ENCODE measurements around the gene AHRR. TPM values are rescaled to one million over a fixed set of nuclear protein-coding genes. Genes with fewer than 3 reads are reported as not detected.

AHRR gene
- total and polyA plus RNA-seq, 8 donors: 0.63 to 47.8 (median 1.1) TPM; not detected in 1

GRCh38 chr5:437281-437771 is 115.8 kb downstream of the AHRR start:
- TF ChIP-seq CTCF (IDR thresholded peaks at IDR 0.05): no peak
- TF ChIP-seq EP300 (IDR thresholded peaks at IDR 0.05): no peak
- TF ChIP-seq POLR2AphosphoS5 (IDR thresholded peaks at IDR 0.05): no peak
- no peak for TF ChIP-seq POLR2A (IDR thresholded peaks at IDR 0.05)
- Histone ChIP-seq H3K4me3 (no peak overlapping the region), H3K9me3 (no peaks in the 10 kb centered on the region), H3K27me3 (peaks cover 0 to 55% (median 0%) of the 10 kb centered on the region in 3 donors), H3K36me3 (no peaks in the 10 kb centered on the region), H3K27ac (no peak overlapping the region), H3K4me1 (peaks cover 5 to 8% (median 6%) of the 10 kb centered on the region in 4 donors)
- DNase-seq: no peak
- intact Hi-C loops (cut with DNase I; ENCODE audit: low total_unique reads): no loop called here
- 71 to 82% (median 74%) methylated on average over 11 to 18 of the region's 18 CpGs for WGBS, 5 donors

GRCh38 chr5:438481-438981 is 117.0 kb downstream of the AHRR start:
- Histone ChIP-seq H3K4me1 (peaks cover 8 to 13% (median 11%) of the 10 kb centered on the region in 4 donors), H3K27me3 (peaks cover 0 to 43% (median 0%) of the 10 kb centered on the region in 3 donors), H3K27ac (no peak overlapping the region), H3K4me3 (no peak overlapping the region), H3K36me3 (no peaks in the 10 kb centered on the region), H3K9me3 (no peaks in the 10 kb centered on the region)
- 67 to 78% (median 74%) methylated on average over 14 of the region's 14 CpGs for WGBS, 5 donors
- DNase-seq: no peak
- intact Hi-C loops (cut with DNase I; ENCODE audit: low total_unique reads): no loop called here
- TF ChIP-seq CTCF (IDR thresholded peaks at IDR 0.05): no peak
- no peak for TF ChIP-seq EP300 (IDR thresholded peaks at IDR 0.05)
- no peak for TF ChIP-seq POLR2AphosphoS5 (IDR thresholded peaks at IDR 0.05)
- TF ChIP-seq POLR2A (IDR thresholded peaks at IDR 0.05): no peak

- Histone ChIP-seq H3K4me1 (peaks cover 15 to 19% (median 18%) of the 10 kb centered on the region in 4 donors), H3K27ac (no peak overlapping the region), H3K36me3 (no peaks in the 10 kb centered on the region), H3K4me3 (no peak overlapping the region), H3K27me3 (peaks cover 0 to 36% (median 0%) of the 10 kb centered on the region in 3 donors), H3K9me3 (no peaks in the 10 kb centered on the region)
- no peak for DNase-seq
- intact Hi-C loops (cut with DNase I; ENCODE audit: low total_unique reads): no loop called here
- TF ChIP-seq EP300 (IDR thresholded peaks at IDR 0.05): no peak
- TF ChIP-seq POLR2AphosphoS5 (IDR thresholded peaks at IDR 0.05): no peak
- no peak for TF ChIP-seq CTCF (IDR thresholded peaks at IDR 0.05)
- no peak for TF ChIP-seq POLR2A (IDR thresholded peaks at IDR 0.05)
- 76 to 84% (median 80%) methylated on average over 8 of the region's 8 CpGs for WGBS, 5 donors
Observed at GRCh38 chr5:439181-439580, 117.7 kb downstream of the AHRR start.

GRCh38 chr5:439636-440035 is 118.1 kb downstream of the AHRR start:
- 76 to 79% (median 76%) methylated on average over 13 to 14 of the region's 14 CpGs for WGBS, 5 donors
- Histone ChIP-seq H3K4me1 (peaks cover 18 to 24% (median 22%) of the 10 kb centered on the region in 4 donors), H3K27ac (no peak overlapping the region), H3K4me3 (no peak overlapping the region), H3K36me3 (no peaks in the 10 kb centered on the region), H3K27me3 (peaks cover 0 to 32% (median 0%) of the 10 kb centered on the region in 3 donors), H3K9me3 (no peaks in the 10 kb centered on the region)
- intact Hi-C loops (cut with DNase I; ENCODE audit: low total_unique reads): no loop called here
- DNase-seq: no peak
- no peak for TF ChIP-seq CTCF (IDR thresholded peaks at IDR 0.05)
- no peak for TF ChIP-seq POLR2A (IDR thresholded peaks at IDR 0.05)
- TF ChIP-seq EP300 (IDR thresholded peaks at IDR 0.05): no peak
- TF ChIP-seq POLR2AphosphoS5 (IDR thresholded peaks at IDR 0.05): no peak

All from stomach (tissue), 9 donors.